HS-27A (cell line): ENCODE results near the gene PITPNM1.
"Not testable (repeated sequence)": the region's sequence is repeated elsewhere in the genome, so short reads cannot be mapped to it uniquely, and the experiment has no call there.

Experiments
- DNase-seq: peaks from one replicate; pipeline ENCODE4 v3.0.0-alpha.2; 2012; ENCODE audit warnings: low read depth, missing footprints

PITPNM1 gene

GRCh38 chr11:67489885-67490726 is 15.1 kb downstream of the PITPNM1 start:
- DNase-seq: no peak

GRCh38 chr11:67489203-67489884 is 15.8 kb downstream of the PITPNM1 start:
- DNase-seq: no peak

GRCh38 chr11:67486481-67487195 is 18.5 kb downstream of the PITPNM1 start:
- no peak for DNase-seq

- not testable (repeated sequence) for DNase-seq
Observed at GRCh38 chr11:67485873-67486361, 19.2 kb downstream of the PITPNM1 start.

GRCh38 chr11:67484847-67485311 is 20.3 kb downstream of the PITPNM1 start:
- DNase-seq: no peak

- no peak for DNase-seq
Observed at GRCh38 chr11:67483831-67484665, 21.1 kb downstream of the PITPNM1 start.

GRCh38 chr11:67482827-67483798 is 22.1 kb downstream of the PITPNM1 start, which contains the start of gene AIP:
TSS of gene AIP (plus strand) at chr11:67483026. CDS start at chr11:67483159, 133 bp downstream.
- DNase-seq: peak; percentile 98

- DNase-seq: no peak
Observed at GRCh38 chr11:67482275-67482826, 22.8 kb downstream of the PITPNM1 start.

GRCh38 chr11:67477344-67478050 is 27.7 kb downstream of the PITPNM1 start:
- DNase-seq: not testable (repeated sequence)

- not testable (repeated sequence) for DNase-seq
Observed at GRCh38 chr11:67476692-67477091, 28.5 kb downstream of the PITPNM1 start.

GRCh38 chr11:67472882-67473281 is 32.3 kb downstream of the PITPNM1 start:
- DNase-seq: no peak

GRCh38 chr11:67470337-67471002 is 34.7 kb downstream of the PITPNM1 start:
- no peak for DNase-seq

- DNase-seq: no peak
Observed at GRCh38 chr11:67469508-67469811, 35.7 kb downstream of the PITPNM1 start.

- peak; percentile 68 for DNase-seq
Observed at GRCh38 chr11:67468759-67469507, 36.2 kb downstream of the PITPNM1 start, which contains the start of gene TMEM134. TSS of gene TMEM134 (minus strand) at chr11:67469251. CDS start at chr11:67469192, 59 bp downstream.

GRCh38 chr11:67468456-67468758 is 36.8 kb downstream of the PITPNM1 start:
- no peak for DNase-seq

GRCh38 chr11:67468056-67468455 is 37.1 kb downstream of the PITPNM1 start:
- DNase-seq: no peak

GRCh38 chr11:67466962-67467771 is 38.0 kb downstream of the PITPNM1 start:
- DNase-seq: no peak
